Erythroblast (primary cell): ENCODE measurements around the gene FOXL1.

Source experiments
- GATA1 ChIP-seq: IDR thresholded peaks from 2 replicates; pipeline ENCODE4 v1.6.1; 2011; ENCODE audit warnings: low read depth, mild to moderate bottlenecking, control low read depth, low read length, moderate library complexity
- POLR2A ChIP-seq: IDR thresholded peaks from 2 replicates; pipeline ENCODE4 v1.6.1; 2011; ENCODE audit warnings: mild to moderate bottlenecking, low read length

DNA sequence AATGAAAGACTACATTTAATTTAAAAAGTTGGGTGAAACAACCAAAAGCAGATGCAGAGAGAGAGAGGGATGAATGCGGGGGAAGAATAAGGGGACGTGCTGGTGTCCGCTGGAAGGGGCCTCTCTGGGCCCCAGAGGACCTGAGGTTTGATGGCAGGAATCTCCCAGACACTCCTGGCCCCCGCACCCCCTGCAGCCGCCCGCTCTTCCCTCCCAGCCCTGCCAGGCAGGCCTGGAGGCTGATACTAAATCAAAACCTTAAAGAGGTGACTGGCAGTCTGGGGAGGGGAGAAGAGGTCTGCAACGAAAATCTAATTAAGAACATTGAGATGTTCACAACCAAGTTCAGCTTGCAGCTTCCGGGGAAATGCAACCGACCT, 2.4 kb downstream of the FOXL1 start:
- TF ChIP-seq POLR2A (no peak), GATA1 (no peak)
